Activated effector memory CD4-positive, alpha-beta T cell treated with Interleukin-2 at 50 U/mL for 16 hours (primary cell): Measurements from ENCODE around the gene CSNK1A1.
"Not testable (repeated sequence)": the region's sequence is repeated elsewhere in the genome, so short reads cannot be mapped to it uniquely, and the experiment has no call there.

ENCODE experiments used
- DNase-seq: peaks from one replicate; pipeline ENCODE4 v3.0.0-alpha.2; 2020

CSNK1A1 gene

DNA sequence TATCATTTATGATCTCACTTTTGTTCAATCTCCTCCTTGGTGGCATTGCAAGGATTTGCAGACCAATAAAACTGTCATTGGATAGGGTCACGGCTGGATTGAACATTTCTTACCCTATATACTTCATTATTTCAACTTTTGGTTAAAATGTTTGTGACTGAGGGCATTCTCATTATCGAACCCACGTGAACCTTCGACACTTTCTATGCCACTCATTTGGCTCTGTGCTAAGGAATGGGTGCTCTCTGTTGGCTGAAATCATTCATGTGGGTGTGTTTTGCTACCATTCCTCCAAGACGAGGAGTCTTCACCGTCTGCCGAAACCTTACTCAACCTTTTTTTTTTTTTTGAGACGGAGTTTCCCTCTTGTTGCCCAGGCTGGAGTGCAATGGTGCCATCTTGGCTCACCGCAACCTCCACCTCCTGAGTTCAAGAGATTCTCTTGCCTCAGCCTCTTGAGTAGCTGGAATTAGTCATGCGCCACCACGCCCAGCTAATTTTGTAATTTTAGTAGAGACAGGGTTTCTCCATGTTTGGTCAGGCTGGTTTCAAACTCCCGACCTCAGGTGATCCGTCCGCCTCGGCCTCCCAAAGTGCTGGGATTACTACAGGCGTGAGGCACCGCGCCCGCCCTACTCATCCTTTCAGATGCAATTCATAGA is 62.5 kb downstream of the CSNK1A1 start:
- no peak for DNase-seq

DNA sequence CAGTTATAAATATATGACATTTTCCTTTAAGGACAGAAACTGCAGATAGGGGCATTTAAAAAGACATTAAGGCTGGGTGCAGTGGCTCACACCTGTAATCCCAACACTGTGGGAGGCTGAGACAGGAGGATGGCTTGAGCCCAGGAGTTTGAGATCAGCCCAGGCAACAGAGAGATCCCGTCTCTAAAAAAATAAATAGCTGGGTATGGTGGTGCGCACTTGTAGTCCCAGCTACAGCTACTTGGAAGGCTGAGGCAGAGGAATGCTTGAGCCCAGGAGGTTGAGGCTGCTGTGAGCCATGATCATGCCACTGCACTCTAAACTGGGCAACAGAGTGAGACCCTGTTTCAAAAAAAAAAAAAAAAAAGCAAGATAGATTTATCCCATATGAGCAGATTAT is 63.6 kb downstream of the CSNK1A1 start:
- DNase-seq, result no peak

DNA sequence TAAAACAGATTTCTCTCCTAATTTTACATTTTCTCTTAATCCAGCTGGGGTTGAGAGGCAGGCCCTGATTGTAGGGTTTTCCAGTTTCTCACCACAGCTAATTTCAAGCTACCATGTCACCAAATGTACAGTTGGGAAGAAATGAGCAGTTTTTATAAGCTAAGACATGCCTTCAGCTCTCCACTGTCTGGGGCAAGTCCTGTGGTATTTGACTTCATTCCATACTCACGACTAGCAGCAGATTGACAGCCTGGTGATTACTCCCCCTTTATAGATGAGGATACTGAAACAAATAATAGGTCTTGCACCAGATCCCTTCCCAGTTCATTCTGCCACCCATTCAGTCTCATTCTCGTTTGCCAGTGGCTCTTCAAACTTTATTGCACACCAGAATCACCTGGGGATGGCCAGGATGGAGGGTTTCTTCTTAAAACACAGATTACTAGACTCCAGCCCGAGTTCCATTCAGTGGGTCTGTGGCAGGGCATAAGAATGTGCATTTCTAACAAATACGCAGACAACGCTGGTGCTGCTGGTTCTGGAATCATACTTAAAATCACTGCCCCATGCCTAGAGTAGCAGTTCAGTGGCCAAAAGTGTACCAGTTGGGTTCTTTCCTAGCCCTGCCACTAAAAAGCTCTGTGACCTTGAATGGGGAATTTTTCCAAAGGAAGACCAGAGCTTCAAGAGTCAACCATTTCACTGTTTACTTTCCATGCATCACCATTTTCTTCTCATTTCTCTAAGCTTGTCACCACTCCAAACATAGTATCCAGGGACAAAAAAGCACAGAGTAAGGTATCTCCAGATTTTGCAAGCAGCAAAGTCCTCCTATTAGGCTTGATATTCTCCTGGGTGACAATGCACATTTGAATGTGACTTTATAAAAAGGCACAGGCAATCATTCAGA is 64.3 kb downstream of the CSNK1A1 start:
- no peak for DNase-seq

DNA sequence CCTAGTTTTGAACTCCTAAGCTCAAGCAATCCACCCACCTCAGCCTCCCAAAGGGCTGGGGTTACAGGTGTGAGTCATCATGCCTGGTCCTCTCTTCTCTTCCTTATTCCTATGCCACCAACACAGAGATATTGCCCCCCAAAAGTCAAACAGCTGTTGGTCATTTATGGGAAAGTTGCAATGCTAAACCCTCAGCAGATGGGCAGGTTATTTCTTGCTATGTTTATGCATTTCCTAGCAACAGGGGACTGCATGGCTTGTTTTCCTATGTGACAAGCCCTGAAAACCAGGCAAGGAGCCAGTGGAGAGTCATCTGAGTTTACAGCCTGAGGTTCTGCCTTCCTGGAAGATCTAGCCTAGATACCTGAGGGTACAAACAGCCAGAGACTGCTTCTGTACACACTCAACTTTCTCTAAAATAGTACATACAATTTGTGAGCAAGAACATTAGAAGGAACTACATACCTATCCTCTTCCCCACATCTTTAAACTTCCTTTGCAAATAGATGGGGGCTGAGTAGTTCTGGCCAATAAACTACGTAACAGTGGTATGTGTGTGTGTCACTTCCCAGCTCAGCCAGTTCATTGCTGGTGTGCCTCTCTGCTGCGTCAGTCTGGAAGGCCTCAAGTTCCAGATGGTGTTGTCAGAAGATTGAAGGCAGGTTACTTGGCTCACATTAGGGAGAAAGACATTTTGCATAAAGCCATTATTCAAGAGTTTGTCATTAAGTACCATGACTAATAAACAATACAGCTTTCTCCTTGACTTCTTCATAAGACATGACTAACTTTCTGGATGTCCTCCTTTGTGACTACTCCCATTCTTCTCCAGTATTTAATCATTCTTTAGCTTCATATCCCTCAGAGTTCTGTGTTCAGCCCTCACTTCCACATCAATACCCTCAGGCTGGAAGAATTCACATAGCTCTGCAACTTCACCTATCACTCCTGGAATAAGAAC is 65.3 kb downstream of the CSNK1A1 start:
- DNase-seq, result no peak

DNA sequence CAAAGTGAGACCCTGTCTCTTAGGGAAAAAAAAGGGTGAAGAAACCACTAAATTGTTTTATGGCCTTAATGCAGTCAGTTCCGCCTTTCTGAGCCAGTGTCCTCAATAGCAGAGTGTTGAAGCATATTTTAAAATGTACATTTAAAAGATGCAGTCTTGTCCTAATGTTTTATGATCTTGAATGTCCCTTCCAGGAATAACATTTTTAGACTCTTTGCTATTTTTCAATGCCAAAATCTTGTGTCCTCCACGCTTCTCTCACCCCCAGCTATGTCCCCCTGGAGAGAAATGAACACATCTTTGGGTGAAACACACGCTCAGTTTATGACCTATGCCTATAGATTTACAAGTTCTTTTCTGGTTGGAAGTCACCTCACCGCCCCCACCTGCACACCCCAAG is 69.8 kb downstream of the CSNK1A1 start:
- DNase-seq, result no peak

DNA sequence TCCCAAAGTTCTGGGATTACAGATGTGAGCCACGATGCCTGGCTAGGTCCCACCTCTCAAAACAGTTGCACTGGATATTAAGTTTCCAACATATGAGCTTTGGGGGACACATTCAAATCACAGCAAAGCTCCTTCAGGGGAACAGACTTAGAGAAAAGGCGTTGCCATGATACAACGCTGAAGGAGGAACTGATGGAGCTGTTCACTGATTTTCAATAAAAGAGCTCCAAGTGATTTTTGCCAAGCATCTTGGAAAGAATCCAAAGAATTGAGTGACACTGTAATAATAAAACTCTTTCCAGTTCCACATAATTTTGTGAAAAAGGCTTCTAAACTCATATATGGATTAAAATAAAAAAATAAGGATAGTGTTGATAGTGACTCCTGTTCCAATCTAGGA is 72.5 kb downstream of the CSNK1A1 start:
- DNase-seq, result no peak

DNA sequence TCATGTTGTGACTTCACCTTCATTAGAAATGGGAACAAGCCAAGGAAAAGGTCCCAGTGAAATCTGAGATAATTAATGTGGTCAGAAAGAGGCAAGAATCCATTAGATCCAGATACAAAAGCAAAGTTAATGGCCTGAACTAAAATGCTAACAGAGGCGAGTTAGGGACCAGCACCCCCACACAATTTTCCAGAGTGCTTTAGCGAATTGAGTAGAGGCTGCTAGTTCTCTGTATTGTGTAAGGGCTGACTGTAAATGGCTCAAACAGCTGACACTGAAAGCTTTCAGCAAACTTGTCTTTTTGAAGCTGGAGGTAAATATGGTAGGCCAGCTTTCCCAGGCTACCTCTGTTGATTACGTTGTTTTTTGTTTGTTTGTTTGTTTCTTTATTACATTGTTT is 75.5 kb downstream of the CSNK1A1 start:
- no peak for DNase-seq

DNA sequence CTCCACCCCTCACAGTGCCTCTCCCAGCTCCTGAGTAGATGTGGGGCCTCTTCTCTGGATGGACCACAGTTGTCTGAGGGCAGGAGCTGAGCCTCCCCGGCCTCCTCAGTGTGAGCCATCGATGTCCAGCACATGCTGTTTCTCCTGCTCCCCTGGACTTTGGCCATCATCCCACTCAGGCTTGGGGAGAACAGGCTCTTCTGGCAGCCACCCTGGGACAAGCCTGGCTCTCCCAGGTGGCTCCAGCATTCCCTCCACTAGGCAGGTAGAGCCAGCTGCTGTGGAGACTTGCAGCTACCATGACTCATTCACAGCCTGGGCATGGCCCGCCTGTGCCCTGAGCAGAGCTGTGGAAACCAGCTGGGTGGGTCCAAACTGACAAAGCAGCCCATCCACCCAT is 77.0 kb downstream of the CSNK1A1 start:
- DNase-seq, result no peak

DNA sequence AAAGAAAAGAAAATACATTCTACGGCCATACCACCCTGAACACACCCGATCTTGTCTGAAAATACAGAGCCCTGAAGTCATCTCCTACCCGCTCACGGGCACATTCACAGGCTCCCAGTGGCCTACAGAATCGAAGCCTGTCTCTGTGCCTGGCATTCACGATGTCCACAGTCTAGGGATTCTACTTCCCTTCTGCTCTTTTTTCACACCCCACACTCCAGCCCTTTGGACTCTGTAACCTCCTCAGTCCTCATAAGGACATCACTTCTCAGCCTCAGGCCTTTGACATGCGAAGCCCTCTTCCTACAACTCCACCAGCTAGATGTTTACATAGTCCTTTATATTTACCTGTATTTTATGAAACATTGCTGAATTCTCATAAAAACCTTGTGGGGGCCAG is 77.8 kb downstream of the CSNK1A1 start:
- DNase-seq, result no peak

DNA sequence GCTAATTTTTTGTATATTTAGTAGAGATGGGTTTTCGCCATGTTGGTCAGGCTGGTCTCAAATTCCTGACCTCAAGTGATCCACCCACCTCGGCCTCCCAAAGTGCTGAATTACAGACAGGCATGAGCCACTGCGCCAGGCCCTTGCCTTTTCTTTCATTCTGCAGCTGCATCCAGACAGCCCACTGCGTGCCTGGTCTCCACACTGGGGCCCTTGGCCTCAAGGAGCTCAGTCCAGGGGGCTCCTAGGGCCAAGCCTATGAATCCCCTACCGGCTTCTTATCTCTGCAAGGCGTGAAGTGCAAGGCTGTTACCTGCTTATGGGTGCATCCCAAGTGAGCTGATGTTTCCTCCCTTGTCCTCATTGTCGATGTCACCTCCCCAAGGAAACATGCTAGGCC is 78.8 kb downstream of the CSNK1A1 start:
- DNase-seq, result no peak

DNA sequence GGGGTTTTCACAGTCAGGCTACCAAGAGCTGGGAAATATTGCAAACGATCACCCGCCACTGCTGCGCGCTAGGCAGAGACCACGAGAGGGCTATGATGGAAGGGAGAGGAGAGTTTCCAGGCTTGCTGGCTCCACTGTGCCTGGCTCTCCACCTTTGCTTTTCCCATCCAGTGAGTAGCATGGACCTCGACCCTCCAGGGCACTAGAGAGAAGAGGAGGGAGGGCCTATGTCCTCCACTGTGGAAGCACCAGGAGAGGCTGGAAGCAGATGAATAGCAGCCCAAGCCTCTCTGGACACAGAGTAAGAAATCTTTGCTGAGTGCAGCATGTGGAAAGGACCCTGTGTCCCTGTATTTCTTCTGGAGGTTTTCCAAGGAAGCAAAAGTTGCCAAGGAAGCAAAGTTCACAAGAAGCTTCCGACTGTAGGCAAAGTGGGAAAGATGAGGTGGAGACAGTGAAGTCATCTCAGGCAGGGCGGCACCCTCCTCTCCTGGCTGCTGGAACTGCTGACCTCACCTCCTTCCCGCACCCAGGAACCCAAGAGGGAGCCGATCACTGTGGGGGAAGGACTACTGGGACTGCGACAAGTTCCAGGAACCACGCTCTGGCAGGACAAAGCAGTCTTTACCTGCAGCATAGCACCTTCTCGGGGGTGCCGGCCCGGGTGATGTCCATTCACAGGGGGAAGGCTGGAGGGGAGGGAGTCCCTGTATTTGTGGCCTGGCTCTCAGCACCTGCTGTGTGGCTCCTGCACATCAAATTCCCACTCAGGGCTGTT is 79.6 kb downstream of the CSNK1A1 start:
- DNase-seq, result no peak

DNA sequence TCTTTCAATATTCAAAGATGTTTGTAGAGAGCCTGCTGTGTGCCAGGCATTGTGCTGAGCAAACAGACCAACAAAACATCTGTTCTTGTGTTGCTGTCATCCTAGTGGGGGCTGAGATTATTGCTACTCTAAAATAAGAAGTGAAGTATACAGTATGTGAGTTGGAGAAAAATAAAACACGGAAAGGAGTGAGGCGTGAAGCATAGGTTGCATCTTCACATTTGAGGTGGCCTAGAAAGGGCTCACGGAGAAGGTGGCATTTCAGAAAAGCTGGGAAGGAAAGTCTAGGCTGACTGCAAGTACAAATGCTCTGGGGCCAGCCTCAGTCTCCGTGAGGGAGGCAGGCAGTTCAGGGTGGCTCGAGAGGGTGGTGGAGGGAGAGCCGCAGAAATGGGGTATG is 80.3 kb downstream of the CSNK1A1 start:
- DNase-seq, result no peak

DNA sequence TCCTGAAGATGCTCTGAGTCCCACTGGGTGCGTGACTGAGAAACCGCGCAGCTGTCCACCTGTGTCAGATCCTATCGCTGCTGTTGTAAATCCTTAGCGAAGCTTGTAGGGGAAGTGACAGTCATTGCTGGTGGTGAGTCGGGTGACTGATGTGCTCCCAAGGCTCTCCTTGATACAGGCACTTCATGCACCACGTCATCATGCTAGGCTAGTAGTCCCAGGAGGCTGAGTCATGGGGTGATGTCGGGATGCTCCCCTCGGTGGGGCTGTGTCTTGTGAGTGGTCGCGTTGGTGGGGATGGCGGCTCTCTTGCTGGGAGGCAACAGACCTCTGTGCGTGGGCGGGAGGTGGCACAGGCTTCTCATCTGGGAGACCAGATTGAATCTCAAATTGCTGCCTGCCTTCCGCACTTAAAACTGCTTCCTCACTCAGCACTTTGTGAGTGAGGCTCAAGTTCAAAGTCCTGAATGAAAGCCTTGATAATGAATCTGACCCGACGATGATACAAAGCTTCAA is 84.7 kb downstream of the CSNK1A1 start:
- DNase-seq, result no peak

DNA sequence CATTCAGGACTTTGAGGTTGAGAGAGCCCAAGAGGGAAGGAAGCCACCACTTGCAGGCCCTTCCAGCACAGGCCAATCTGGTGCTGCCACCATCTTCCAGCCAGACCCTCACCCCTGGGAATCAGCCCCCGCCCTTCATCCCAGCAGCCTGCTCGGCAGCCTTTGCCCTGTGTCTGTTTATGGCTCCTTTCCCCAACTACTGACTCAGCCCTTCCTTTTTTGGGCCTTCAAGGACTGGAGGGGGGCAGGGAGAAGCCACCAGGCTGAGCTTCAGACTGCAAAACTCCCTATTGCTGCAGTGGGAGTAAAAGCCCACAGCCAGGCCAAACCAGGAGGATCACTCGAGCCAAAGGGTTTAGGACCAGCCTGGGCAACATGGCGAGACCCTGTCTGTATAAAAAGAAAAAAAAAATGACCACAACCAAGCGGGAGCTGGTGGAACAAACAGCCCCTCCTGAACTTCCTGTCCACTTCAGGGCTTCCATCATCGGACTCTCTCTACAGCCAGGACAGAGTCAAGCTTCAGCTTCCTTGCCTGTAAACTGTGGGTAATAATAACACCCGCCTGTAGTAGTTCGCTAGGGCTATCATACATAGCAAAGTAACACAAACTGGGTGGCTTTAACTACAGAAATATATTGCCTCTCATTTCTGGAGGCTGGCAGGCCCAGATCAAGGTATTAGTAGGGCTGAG is 86.3 kb downstream of the CSNK1A1 start:
- DNase-seq, result no peak

DNA sequence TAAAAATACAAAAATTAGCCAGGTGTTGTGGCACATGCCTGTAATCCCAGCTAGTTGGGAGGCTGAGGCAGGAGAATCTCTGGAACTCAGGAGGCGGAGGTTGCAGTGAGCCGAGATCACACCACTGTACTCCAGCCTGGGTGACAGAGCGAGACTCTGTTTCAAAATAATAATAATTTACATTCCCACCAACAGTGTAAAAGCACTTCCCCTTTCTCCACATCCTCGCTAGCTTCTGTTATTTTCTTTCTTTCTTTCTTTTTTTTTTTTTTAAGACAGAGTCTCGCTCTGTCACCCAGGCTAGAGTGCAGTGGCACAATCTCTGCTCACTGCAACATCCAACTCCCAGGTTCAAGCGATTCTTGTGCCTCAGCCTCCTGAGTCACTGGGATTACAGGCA is 89.3 kb downstream of the CSNK1A1 start:
- not testable (repeated sequence) for DNase-seq

DNA sequence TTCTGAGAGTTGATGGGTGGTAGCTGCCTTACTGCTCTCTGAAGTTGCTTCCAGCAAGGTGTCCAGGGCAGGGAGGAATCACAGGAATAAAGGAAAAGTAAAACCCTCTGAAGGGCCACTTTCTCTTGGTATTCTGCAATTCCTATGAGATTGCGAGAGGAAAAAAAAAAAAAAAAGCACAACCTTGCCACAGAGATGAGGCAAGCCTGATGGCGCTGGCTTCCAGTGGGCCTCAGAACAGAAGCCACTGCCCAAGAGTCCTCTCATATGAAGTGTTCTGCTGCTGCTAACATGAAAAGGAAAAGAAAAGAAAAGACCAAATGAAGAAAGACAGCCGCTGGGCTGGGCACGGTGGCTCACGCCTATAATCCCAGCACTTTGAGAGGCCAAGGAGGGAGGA is 91.3 kb downstream of the CSNK1A1 start:
- no peak for DNase-seq

DNA sequence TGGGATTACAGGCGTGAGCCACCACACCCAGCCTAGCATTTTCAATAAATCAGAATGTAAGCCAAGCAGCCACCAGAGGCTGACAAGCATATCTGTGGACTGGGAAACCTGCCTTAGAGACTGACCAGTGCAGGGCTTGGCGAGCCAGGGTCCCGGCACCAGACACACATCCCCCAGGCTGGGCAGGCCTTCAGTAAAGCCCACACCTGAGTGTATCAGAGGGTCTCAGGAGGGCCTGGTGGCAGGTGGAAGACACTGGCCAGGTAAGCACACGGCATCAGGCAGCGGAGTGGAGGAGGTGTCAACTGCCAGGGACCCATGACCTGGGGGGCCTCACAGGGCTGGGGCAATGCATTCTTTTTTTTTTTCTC is 93.9 kb downstream of the CSNK1A1 start:
- DNase-seq, result no peak

DNA sequence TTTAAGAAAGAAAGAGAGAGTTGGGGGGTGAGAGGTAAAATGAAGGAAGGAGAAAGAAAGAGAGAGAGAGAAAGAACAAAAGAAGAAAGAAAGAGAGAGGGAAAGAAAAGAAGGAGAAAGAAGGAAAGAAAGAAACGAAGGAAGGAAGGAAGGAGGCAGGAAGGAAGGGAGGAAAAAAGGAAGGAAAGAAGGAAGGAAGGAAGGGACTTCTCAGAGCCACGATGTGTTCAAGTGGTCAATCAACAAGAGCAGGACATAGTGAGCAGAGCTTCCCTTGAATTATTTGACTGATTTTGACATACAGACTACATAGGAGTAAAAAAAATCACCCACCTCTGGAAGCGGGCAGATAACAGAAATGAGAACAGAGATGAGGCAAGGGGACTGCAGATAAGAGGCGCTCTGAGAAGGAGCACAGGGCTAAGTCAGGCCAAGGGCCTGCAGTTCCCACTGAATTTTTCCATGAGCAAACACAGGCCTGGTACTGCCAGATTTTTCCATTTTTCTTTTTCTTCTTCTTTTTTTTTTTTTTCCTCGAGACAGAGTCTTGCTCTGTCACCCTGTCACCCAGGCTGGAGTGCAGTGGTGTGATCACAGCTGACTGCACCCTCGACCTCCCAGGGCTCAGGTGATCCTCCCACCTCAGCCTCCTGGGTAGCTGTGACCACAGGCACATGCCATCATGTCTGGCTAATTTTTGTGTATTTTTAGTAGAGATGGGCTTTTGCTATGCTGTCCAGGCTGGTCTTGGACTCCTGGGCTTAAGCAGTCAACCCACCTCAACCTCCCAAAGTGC is 94.4 kb downstream of the CSNK1A1 start:
- no peak for DNase-seq

DNA sequence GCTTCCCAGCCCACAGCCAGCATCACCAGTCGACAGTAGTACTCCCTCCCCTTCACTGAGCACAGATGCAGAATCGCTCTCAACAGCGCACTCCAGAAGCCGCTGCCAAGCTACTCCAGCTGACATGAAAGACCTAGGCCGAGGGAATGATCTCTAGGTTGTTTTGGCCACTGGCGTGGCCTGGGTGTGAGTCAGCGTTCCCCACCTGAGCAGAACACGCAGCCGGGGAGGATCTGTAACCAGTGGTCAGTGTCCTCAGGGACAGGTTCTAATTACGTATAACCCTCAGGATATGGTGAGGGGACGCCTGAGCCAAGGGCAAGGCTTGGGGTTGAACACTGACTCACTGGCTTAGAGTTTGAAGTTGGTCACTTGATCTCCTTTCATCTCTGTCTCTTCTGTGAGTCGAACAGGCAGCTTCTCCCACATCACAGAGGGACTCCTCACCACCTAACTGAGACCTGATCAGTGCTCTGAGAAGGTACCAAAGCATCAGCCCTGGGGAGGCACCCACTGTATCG is 95.3 kb downstream of the CSNK1A1 start:
- no peak for DNase-seq

DNA sequence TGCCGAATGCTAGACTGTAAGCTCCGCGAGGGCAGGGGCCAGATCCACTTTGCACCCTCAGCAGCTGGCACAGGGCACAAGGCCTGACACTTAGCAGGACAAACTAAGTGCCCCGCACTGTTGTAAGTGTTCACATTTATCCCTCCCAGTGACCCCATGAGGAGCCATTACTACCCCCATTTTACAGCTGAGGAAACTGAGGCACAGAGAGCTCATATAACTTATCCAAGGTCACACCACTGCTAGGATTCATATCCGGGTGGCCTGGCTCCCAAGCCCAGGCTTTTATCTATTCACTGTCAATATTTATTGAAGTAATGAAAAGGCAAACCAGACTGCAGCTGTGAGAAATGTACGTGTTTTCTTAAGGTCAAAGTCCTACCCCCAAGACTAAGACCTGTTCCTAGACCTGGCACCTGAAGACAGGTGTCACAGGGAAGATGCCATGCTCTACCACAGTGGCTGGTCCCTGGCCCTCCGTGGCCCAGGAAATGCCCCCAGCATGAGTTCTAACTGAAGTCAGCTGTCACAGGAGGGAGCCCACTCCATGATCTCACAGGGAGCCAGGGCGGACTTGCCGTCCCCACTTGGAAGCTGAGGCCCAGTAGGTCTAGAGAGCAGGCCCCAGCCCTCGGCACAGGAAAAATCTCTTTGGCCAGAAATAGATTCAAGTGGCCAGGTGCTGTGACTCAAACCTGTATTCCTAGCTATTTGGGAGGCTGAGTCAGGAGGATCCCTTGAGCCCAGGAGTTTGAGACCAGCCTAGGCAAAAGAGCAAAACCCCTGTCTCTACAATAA is 97.4 kb downstream of the CSNK1A1 start:
- DNase-seq, result no peak
